GM18868 (cell line): ENCODE results near the gene OTUD1.

Source experiments
- ATAC-seq: cut with Tn5 transposase; IDR thresholded peaks from one replicate; pipeline ENCODE4 v1.9.1; 2021; ENCODE audit warnings: mild to moderate bottlenecking, moderate library complexity; ENCODE audit not compliant: unreplicated experiment

Gene OTUD1

DNA sequence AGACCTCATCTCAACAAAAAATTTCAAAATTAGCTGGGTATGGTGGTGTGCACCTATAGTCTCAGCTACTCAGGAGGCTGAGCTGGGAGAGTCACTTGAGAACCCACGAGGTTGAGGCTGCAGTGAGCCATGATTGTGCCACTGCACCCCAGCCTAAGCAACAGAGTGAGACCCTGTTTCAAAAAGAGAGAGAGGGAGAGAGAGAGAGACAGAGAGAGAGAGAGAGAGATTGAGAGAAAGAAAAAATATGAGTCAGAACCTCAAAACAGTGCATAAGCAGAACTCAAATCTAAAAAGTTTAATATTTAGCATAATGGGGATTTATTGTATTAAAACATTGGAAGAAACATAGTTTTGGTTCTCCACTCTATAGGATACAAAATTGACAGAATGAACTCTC lies 17.5 kb upstream of the OTUD1 start:
- no peak for ATAC-seq

DNA sequence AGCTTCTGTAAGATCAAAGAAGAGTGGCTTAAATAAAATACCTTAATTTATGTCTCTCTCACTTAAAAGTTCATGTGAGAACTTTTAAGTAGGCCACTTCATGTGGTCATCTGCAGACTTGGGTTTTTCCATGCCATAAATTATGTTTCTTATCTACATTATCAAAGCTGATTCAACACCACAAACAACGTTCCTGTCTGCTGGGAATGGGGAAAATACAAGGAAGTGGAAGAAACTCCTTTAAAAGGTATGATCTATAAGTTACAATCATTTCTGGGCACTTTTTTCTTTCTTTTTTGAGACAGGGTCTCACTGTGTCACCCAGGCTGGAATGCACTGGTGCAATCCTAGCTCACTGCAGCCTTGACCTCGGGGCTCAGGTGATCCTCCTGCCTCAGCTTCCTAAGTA lies 16.9 kb upstream of the OTUD1 start:
- ATAC-seq, result no peak

GRCh38 chr10:23432166-23432565 lies 6.7 kb upstream of the OTUD1 start:
- ATAC-seq, result no peak

GRCh38 chr10:23432639-23433038 lies 6.2 kb upstream of the OTUD1 start:
- no peak for ATAC-seq

DNA sequence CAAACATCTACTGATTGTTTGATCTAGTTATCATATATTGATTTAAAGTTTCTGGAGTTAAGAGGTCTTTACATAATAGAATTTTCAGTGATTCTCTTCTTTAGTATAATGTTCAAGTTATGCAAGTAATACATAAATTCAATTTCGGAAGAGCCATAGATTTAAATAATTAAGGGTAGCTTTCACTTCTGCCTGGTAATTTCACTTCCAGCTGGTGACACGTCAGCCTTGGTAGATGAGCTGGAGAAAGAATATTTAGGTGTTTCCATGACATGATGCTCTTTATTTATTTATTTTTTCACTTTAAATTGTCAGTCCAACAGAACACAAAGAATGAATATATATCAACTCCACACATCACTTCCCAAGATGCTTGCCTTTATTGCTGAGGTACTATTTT lies 5.2 kb upstream of the OTUD1 start:
- ATAC-seq, result no peak

DNA sequence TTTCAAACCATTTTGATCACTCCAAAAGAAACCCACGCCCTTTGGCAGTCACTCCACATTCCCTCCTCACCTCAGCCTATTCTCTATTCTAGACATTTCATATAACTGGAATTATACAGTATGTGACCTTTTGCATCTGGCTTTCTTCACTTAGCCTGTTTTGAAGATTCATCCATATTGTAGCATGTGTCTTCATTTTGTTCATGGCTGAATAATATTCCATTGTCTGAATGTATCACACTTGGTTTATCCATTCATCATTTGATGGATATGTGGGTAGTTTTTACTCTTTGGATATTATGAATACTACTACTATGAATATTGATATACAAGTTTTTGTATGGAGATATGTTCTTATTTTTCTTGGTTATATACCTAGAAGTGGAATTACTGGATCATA lies 3.5 kb upstream of the OTUD1 start:
- ATAC-seq, result no peak

DNA sequence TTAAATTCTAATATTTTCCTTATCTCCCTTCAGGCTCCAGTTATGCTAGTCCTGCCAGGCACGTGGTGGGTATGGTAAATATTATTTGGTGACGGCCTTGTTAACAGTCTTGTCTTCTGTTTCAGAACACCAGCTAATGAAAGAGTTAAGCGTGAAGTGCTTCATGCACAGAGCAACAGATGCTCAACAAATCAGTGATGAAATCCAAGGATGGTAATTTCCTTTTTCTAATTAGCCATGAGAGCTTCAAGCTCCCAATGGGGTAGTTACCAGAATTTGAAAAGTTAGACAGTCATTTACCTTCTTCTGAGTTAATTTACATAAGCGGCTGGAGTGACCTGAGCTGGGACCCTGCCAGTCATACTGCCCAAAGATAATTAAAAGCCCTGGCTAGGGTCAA lies 1.9 kb upstream of the OTUD1 start:
- no peak for ATAC-seq

GRCh38 chr10:23437963-23438546 lies 820 bp upstream of the OTUD1 start:
- no peak for ATAC-seq

- ATAC-seq, result peak; percentile 12
Observed at GRCh38 chr10:23439452-23439960, 631 bp downstream of the OTUD1 start.

GRCh38 chr10:23439961-23440889 lies 1.4 kb downstream of the OTUD1 start:
- ATAC-seq, result peak; percentile 13

DNA sequence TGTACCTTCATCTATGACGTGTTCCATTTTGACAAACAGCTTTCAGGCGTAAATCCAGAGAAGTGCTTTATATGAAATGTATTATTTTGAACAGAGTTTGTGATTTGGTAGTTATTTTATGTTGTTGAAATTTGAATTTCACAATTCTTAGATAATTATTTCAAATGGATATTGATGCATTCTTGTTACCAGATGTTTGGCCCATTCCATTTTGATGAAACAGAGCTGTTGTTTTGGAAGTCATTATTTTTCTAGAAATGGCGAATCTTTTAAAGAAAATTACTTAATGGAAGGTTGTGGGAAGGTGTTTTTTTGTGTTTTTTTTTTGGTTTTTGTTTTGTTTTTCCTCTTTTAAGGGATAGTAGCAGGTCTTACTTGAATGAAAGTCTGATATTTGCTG lies 2.4 kb downstream of the OTUD1 start:
- ATAC-seq, result no peak

DNA sequence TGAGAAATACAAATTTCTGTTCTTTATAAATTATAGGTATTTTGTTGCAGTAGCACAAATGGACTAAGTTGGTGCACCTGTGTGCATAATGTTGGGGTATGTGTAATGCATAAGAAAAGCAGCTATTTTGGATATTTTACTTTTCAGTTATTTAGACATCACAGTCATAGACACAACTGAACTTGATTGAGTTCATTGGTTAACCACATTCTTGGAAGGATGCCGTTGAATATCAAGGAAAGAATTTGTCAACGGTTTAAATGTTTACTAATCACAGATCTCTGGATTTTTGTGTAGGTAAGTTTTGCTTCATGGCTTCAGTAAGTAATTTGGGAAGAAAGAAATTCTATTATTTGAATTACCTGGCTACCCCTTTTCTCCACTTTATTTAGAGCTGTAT lies 4.1 kb downstream of the OTUD1 start:
- ATAC-seq, result no peak

GRCh38 chr10:23445591-23445990 lies 6.7 kb downstream of the OTUD1 start:
- ATAC-seq, result no peak

DNA sequence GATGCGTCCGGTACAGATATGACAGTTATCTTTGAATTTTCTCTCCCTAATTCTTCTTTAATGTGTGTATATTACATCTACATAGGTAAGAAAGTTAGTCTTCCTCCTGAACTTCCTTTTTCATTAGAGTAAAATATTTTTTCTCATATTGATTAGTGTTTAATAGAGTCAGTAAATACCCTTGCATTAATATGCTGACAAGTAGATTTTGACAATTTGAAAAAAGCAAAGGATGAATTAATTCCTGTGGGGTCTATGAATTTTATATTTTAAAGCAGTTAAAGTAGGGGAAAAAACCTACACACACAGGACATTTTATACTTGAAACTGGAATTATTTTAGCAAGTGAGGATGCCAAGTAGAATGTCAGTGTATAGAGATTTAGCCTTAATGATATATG lies 9.4 kb downstream of the OTUD1 start:
- no peak for ATAC-seq

DNA sequence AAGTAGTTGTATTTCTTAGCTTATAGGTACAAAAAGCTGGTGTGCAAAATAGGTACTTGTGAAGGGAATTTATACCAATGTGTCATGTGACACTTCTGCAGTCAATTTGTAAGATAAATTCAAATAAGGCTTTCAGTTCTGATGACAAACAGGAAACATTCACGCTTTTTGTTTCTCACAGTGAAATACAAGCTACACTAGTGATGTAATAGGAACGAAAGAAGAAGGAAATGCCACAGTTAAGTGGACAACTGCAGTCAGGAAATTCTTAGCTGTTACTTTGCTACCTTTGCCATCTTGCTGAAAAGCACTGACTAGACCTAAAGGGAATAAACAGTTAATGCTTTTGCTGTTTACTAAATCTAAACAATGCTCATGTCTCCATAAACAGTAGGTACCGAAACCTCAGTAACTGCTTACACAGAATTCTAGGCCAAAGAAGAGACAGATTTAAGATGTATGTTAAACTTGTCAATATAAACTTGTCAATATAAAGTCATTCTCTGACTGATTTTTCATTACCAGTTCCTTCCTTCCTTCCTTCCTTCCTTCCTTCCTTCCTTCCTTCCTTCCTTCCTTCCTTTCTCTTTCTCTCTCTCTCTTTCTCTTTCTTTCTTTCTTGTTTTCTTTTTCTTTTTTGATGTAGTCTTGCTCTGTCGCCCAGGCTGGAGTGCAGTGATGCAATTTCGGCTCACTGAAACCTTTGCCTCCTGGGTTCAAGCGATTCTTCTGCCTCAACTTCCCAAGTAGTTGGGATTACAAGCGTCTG lies 10.1 kb downstream of the OTUD1 start:
- ATAC-seq, result peak; percentile 91

GRCh38 chr10:23452033-23452655 lies 13.3 kb downstream of the OTUD1 start:
- ATAC-seq, result no peak

DNA sequence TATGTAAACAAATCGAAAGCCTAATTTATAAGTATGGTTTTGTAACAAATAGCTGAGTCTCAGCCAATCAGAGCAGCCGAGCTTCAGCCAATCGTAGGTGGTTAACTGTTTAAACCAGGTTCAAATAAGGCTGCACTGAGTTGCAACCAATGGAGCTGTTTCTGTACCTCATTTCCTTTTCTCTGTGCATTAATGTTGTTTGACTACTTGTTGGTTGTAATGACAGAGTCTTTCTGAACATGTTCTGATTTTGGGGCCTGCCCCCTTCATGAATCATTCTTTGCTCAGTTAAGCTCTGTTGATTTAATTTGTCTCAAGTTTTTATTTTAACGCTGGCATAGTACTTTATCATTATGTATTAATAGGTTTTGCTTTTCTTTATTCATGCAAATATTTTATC lies 14.6 kb downstream of the OTUD1 start:
- ATAC-seq, result no peak

GRCh38 chr10:23457632-23458417 lies 18.9 kb downstream of the OTUD1 start:
- no peak for ATAC-seq

- no peak for ATAC-seq
Observed at GRCh38 chr10:23459308-23459939, 20.5 kb downstream of the OTUD1 start.

GRCh38 chr10:23461557-23461956 lies 22.7 kb downstream of the OTUD1 start:
- no peak for ATAC-seq
